IMR-90 (cell line): Measurements from ENCODE around the gene TACC3. TPM values are rescaled to one million over a fixed set of nuclear protein-coding genes. Genes with fewer than 3 reads are reported as not detected.

Experiments
- ATAC-seq: fragments of 200-7000 bp; cut with Tn5 transposase; 2 replicates; pipeline ENCODE4 v1.9.1; 2020; ENCODE audit warnings: low read depth, mild to moderate bottlenecking, moderate library complexity
- BruUV-seq: library from RNA; stranded (reverse); fragments of 400-500 nt; replicated peaks from 2 replicates; lab custom pipeline; 2021; lab: Mats Ljungman, UMichigan
- CTCF ChIA-PET: fragments of 300-600 bp; formaldehyde crosslinking; extraction: SDS; loops from one replicate; lab custom pipeline; 2021; ENCODE audit warnings: antibody characterized with exemption; lab: Yijun Ruan, JAX
- POLR2A ChIA-PET: fragments of 300-600 bp; sonication (Branson Sonifier 250); formaldehyde crosslinking; loops from one replicate; lab custom pipeline; 2022; ENCODE audit warnings: antibody characterized with exemption; ENCODE audit not compliant: unreplicated experiment; lab: Charles Lee
- DNase-seq: peaks from one replicate; pipeline ENCODE4 v3.0.0; 2013
- H2AFZ ChIP-seq: replicated peaks from 2 replicates; pipeline ENCODE3; 2013; ENCODE audit warnings: low read length, mild to moderate bottlenecking; ENCODE audit not compliant: poor library complexity
- H2AK5ac ChIP-seq: 2 replicates; pipeline ENCODE4 v1.6.1; 2013; ENCODE audit warnings: low read depth, low read length, inconsistent platforms
- H2AK9ac ChIP-seq: replicated peaks from 2 replicates; pipeline ENCODE3; 2013; ENCODE audit warnings: mild to moderate bottlenecking, low read depth, low read length, moderate library complexity; ENCODE audit not compliant: poor library complexity
- H2BK120ac ChIP-seq: 2 replicates; pipeline ENCODE4 v1.6.1; 2013; ENCODE audit warnings: low read depth, low read length, inconsistent platforms
- H2BK15ac ChIP-seq: 3 replicates; pipeline ENCODE4 v1.6.1; 2013; ENCODE audit warnings: low read depth, low read length, inconsistent platforms
- H2BK20ac ChIP-seq: 2 replicates; pipeline ENCODE4 v1.6.1; 2013; ENCODE audit warnings: low read depth, mild to moderate bottlenecking, inconsistent platforms, low read length, moderate library complexity
- H2BK5ac ChIP-seq: 2 replicates; pipeline ENCODE4 v1.6.1; 2013; ENCODE audit warnings: mild to moderate bottlenecking, low read depth, low read length, inconsistent platforms; ENCODE audit not compliant: poor library complexity, severe bottlenecking
- H3K14ac ChIP-seq: replicated peaks from 2 replicates; pipeline ENCODE4 v1.6.1; 2013; ENCODE audit warnings: low read depth, low read length, inconsistent platforms
- H3K18ac ChIP-seq: 2 replicates; pipeline ENCODE4 v1.6.1; 2013; ENCODE audit warnings: low read depth, low read length, control low read depth
- H3K23ac ChIP-seq: 2 replicates; pipeline ENCODE4 v1.6.1; 2013; ENCODE audit warnings: low read depth, low read length, inconsistent platforms
- H3K27ac ChIP-seq: 2 replicates; pipeline ENCODE4 v1.5.1; 2013; ENCODE audit warnings: mild to moderate bottlenecking, control low read depth, low read length; ENCODE audit not compliant: insufficient read depth
- H3K27me3 ChIP-seq: 2 replicates; pipeline ENCODE4 v1.6.1; 2013; ENCODE audit warnings: low read length; ENCODE audit not compliant: control insufficient read depth, insufficient read depth
- H3K36me3 ChIP-seq: 2 replicates; pipeline ENCODE4 v1.6.1; 2013; ENCODE audit warnings: low read length, mixed read lengths; ENCODE audit not compliant: control insufficient read depth, insufficient read depth
- H3K4ac ChIP-seq: 2 replicates; pipeline ENCODE4 v1.6.1; 2013; ENCODE audit warnings: low read depth, low read length, inconsistent platforms
- H3K4me1 ChIP-seq: 2 replicates; pipeline ENCODE4 v1.6.1; 2013; ENCODE audit warnings: low read length, mixed read lengths; ENCODE audit not compliant: control insufficient read depth, insufficient read depth
- H3K4me2 ChIP-seq: 2 replicates; pipeline ENCODE4 v1.6.1; 2013; ENCODE audit warnings: low read depth, mild to moderate bottlenecking, control low read depth, low read length, moderate library complexity
- H3K4me3 ChIP-seq: 2 replicates; pipeline ENCODE4 v1.5.1; 2013; ENCODE audit warnings: low read depth, mild to moderate bottlenecking, control low read depth, low read length, moderate library complexity; ENCODE audit not compliant: insufficient read depth
- H3K56ac ChIP-seq: 2 replicates; pipeline ENCODE4 v1.6.1; 2013; ENCODE audit warnings: low read length, inconsistent platforms; ENCODE audit not compliant: insufficient read depth; ENCODE audit errors: extremely low read depth
- H3K79me1 ChIP-seq, 2 experiments: 2 replicates each; pipeline ENCODE4 v1.6.1; 2013; ENCODE audit warnings: low read length in 2 of 2, inconsistent platforms in 1 of 2, low read depth in 1 of 2
- H3K9ac ChIP-seq: 2 replicates; pipeline ENCODE4 v1.6.1; 2013; ENCODE audit warnings: low read depth, low read length, control low read depth
- H3K9me1 ChIP-seq: 2 replicates; pipeline ENCODE4 v1.6.1; 2013; ENCODE audit warnings: low read length, inconsistent platforms; ENCODE audit not compliant: insufficient read depth
- H3K9me3 ChIP-seq: 2 replicates; pipeline ENCODE4 v1.6.1; 2013; ENCODE audit warnings: low read length; ENCODE audit not compliant: control insufficient read depth, insufficient read depth
- H4K20me1 ChIP-seq: 2 replicates; pipeline ENCODE4 v1.6.1; 2013; ENCODE audit warnings: low read length, inconsistent platforms; ENCODE audit not compliant: insufficient read depth
- H4K5ac ChIP-seq: 2 replicates; pipeline ENCODE4 v1.6.1; 2013; ENCODE audit warnings: mild to moderate bottlenecking, low read depth, low read length, control low read depth
- H4K8ac ChIP-seq, 2 experiments: 2 replicates each; pipeline ENCODE4 v1.6.1; 2013; ENCODE audit warnings: low read depth in 2 of 2, low read length in 2 of 2, control low read depth in 1 of 2, inconsistent platforms in 1 of 2
- H4K91ac ChIP-seq: 2 replicates; pipeline ENCODE4 v1.6.1; 2013; ENCODE audit warnings: low read depth, low read length, inconsistent platforms; ENCODE audit not compliant: insufficient read depth
- BHLHE40 ChIP-seq: fragments of 150-350 bp; IDR thresholded peaks from 2 replicates; pipeline ENCODE4 v1.6.1; 2016; ENCODE audit warnings: mild to moderate bottlenecking, low read depth, low read length
- ELK1 ChIP-seq: fragments of 150-350 bp; IDR thresholded peaks from 2 replicates; pipeline ENCODE4 v1.6.1; 2016; ENCODE audit warnings: low read depth, mild to moderate bottlenecking, low read length, moderate library complexity, borderline replicate concordance
- FOS ChIP-seq: fragments of 150-350 bp; IDR thresholded peaks from 2 replicates; pipeline ENCODE4 v1.6.1; 2016; ENCODE audit warnings: low read depth, low read length
- MAFK ChIP-seq: IDR thresholded peaks from 2 replicates; pipeline ENCODE4 v1.6.1; 2012; ENCODE audit warnings: low read depth, low read length, improper control_type of control experiment
- MXI1 ChIP-seq: IDR thresholded peaks from 2 replicates; pipeline ENCODE4 v1.6.1; 2012; ENCODE audit warnings: low read depth, mild to moderate bottlenecking, low read length, moderate library complexity, borderline replicate concordance
- SMC3 ChIP-seq: fragments of 150-350 bp; IDR thresholded peaks from 2 replicates; pipeline ENCODE4 v1.6.1; 2016; ENCODE audit warnings: low read depth, mild to moderate bottlenecking, antibody characterized with exemption, low read length, moderate library complexity
- WGBS, 2 experiments: methylation state at CpG; one replicate each; pipeline versions ENCODE4 v1.1.5 to v1.1.7; 2013; ENCODE audit warnings: missing lambda C conversion rate in 2 of 2; ENCODE audit not compliant: insufficient read length in 1 of 2; ENCODE audit errors: extremely low coverage in 2 of 2; 5-methylcytosine and 5-hydroxymethylcytosine counted together
- dilution Hi-C: fragments of 300-500 bp; cut with HindIII; formaldehyde crosslinking; loops from one replicate; pipeline ENCODE4 v1.14.3; 2018; ENCODE audit warnings: low sequenced_read_pairs; ENCODE audit not compliant: unreplicated experiment
- in situ Hi-C: fragments of 300-500 bp; cut with MboI; formaldehyde crosslinking; loops from 3 replicates; pipeline ENCODE4 v1.14.3; 2019; ENCODE audit warnings: low sequenced_read_pairs, inconsistent platforms, mixed read lengths
- intact Hi-C: fragments of 100-400 bp; cut with micrococcal nuclease; formaldehyde crosslinking; loops from 2 replicates; pipeline ENCODE4 v1.10.0; 2022
- polyA plus RNA-seq, 3 experiments: library from polyadenylated mRNA; depleted of rRNA; stranded (reverse); fragments of >200 nt; gene quantifications; 2 replicates each; pipeline ENCODE4 v1.2.3, GENCODE V29; 2012; ENCODE audit warnings: low replicate concordance in 1 of 3
- total RNA-seq: library from RNA; depleted of rRNA; stranded (reverse); fragments of >200 nt; gene quantifications from 2 replicates; pipeline ENCODE4 v1.2.3, GENCODE V29; 2012

The TACC3 gene
- total and polyA plus RNA-seq, 2 of the 4 experiments (the other 2 are of a cell fraction): 15.1 to 49.7 TPM

- ChIA-PET CTCF (interaction anchor here (1.6 kb wide), 1 partner anchor 12 kb away, joined by 6 read pairs; no protein-coding TSS in a partner anchor), POLR2A (no interaction called here)
- Histone ChIP-seq H3K27me3 (no peaks in the 10 kb centered on the region), H2BK120ac (no peak overlapping the region), H4K20me1 (peaks cover 76% of the 10 kb centered on the region), H4K5ac (no peak overlapping the region), H4K8ac (no peak overlapping the region), H2AK9ac (no peak overlapping the region), H3K9ac (no peak overlapping the region), H2BK5ac (no peak overlapping the region), H3K4me2 (no peak overlapping the region), H3K4ac (no peak overlapping the region), H3K9me1 (peaks cover 8% of the 10 kb centered on the region; the same call in 1 of the 2 replicates), H3K56ac (no peak overlapping the region), H3K23ac (no peak overlapping the region), H3K27ac (no peak overlapping the region), H3K79me1 (peaks cover 30 to 75% of the 10 kb centered on the region in 2 experiments), H3K9me3 (no peaks in the 10 kb centered on the region), H3K18ac (no peak overlapping the region), H3K4me1 (peaks cover 9% of the 10 kb centered on the region), H2AFZ (no peak overlapping the region), H4K91ac (no peak overlapping the region), H3K4me3 (no peak overlapping the region), H2AK5ac (no peak overlapping the region), H2BK20ac (no peak overlapping the region), H3K36me3 (peaks cover 30% of the 10 kb centered on the region), H3K14ac (no peak overlapping the region), H2BK15ac (no peak overlapping the region)
- DNase-seq (no peak), ATAC-seq (no peak)
- dilution Hi-C loops: no loop called here
- no TSS peak for BruUV-seq
- in situ Hi-C loops: no loop called here
- intact Hi-C loops: no loop called here
- no peak for TF ChIP-seq MAFK
- TF ChIP-seq ELK1: no peak
- no peak for TF ChIP-seq MXI1
- no peak for TF ChIP-seq FOS
- no peak for TF ChIP-seq SMC3
- TF ChIP-seq BHLHE40: no peak
- WGBS, 2 experiments: no CpG with 5 or more reads among the region's 6 CpGs
Observed at GRCh38 chr4:1705732-1706131, 15.6 kb upstream of the TACC3 start.
